GM12875 (cell line): Measurements from ENCODE around the gene FSD1.

Experiments
- H3K4me3 ChIP-seq: one replicate; pipeline ENCODE4 v1.5.1; 2011; ENCODE audit warnings: low read depth, low read length, control low read depth
- CTCF ChIP-seq: IDR thresholded peaks from 2 replicates; pipeline ENCODE4 v1.5.1; 2011; ENCODE audit warnings: low read depth, mild to moderate bottlenecking, control low read depth, inconsistent platforms, low read length, moderate library complexity, borderline replicate concordance; ENCODE audit not compliant: insufficient read depth

FSD1 gene

DNA sequence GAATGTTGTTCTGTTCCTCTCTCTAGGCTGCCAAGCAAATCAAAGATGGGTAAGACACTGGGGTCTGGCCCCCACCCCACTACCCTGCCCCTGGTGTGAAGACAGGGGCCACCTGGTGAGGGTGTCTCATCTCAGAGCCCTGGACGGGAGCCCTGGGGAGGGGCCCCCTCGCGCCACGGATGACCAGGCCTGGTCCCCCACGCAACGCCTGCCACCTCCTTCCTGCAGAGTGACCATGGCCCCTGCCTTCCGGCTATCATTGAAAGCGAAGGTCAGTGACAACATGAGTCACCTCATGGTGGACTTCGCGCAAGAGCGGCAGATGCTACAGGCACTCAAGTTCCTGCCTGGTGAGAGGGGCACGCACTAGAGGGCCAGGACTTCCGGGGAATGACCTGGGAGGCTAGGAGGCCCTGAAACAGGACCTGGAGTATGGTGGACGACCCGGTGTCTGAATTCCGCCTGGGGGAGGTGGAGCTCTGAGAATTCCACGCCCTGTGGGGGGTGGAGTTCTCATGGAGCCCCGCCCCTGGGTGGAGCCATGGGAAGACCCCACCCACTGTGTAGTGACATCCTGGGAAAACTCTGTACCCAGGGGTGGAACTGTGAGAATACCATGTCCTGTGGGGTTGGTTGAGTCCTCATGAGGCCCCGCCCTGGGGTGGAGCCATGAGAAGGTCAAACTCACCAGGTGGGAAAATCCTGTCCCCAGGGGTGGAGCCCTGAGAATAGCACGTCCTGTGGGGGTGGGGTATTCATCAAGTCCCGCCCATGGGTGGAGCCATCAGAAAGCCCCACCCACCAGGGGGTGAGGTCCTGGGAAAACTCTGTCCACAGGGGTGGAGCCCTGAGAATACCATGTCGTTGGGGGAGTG lies 6.1 kb downstream of the FSD1 start:
- no peak overlapping the region for H3K4me3 ChIP-seq
- TF ChIP-seq CTCF, result no peak

- no peak overlapping the region for H3K4me3 ChIP-seq
- no peak for TF ChIP-seq CTCF
Measured at GRCh38 chr19:4313847-4314490, 9.6 kb downstream of the FSD1 start.

- H3K4me3 ChIP-seq, result no peak overlapping the region
- no peak for TF ChIP-seq CTCF
Measured at GRCh38 chr19:4316956-4317355, 12.6 kb downstream of the FSD1 start.

- no peak for TF ChIP-seq CTCF
- H3K4me3 ChIP-seq, result no peak overlapping the region
Measured at GRCh38 chr19:4318460-4318859, 14.1 kb downstream of the FSD1 start.

- no peak for TF ChIP-seq CTCF
Measured at GRCh38 chr19:4319067-4319718, 14.8 kb downstream of the FSD1 start.

GRCh38 chr19:4320419-4320818 lies 16.0 kb downstream of the FSD1 start:
- H3K4me3 ChIP-seq, result no peak overlapping the region
- TF ChIP-seq CTCF, result no peak

More at GRCh38 chr19:4319067-4319718, 14.8 kb downstream of the FSD1 start:
- no peak overlapping the region for H3K4me3 ChIP-seq
